Fibroblast of peridontal ligament (primary cell): Measurements from ENCODE around the gene MYO18A.

Source experiments
- DNase-seq: peaks from one replicate; pipeline ENCODE4 v3.0.0-alpha.2; 2010; ENCODE audit errors: extremely low read depth

MYO18A gene

DNA sequence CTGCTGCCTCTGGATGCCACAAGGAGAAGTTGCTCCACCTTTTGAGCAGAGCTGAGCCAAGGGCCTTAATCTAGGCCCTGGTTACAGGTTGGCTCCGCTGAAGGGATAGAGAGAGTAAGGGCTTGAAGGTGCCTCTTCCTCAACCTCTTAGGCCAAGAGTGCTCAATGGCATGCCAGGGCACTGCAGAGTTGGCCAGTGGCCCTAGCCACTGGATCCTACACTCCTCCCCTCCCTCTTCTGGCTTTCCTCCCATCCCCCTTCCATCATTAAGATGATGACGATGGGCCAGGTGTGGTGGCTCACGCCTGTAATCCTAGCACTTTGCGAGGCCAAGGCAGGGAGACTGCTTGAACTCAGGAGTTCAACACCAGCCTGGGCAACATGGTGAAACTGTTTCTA, 50.5 kb downstream of the MYO18A start:
- no peak for DNase-seq

DNA sequence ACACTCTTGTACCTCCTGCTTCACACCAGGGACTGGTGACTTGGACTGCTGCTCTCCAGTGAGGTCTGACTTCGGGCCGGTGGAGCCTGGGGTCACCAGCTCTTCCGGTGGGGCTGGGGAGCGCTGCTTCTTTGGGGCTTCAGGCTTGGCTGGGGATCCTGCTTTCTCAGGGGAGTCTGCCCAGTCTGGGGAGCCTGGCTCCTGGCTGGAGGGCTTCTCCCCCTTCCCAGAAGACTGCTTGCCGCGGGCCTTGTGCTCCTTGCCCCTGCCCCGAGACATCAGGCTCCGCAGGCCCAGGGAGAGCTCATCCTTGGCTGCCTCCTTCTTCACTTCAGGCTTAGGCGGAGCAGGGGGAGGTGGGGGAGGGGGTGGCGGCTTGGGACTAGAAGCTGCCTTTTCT, 52.4 kb downstream of the MYO18A start:
- DNase-seq, result no peak

DNA sequence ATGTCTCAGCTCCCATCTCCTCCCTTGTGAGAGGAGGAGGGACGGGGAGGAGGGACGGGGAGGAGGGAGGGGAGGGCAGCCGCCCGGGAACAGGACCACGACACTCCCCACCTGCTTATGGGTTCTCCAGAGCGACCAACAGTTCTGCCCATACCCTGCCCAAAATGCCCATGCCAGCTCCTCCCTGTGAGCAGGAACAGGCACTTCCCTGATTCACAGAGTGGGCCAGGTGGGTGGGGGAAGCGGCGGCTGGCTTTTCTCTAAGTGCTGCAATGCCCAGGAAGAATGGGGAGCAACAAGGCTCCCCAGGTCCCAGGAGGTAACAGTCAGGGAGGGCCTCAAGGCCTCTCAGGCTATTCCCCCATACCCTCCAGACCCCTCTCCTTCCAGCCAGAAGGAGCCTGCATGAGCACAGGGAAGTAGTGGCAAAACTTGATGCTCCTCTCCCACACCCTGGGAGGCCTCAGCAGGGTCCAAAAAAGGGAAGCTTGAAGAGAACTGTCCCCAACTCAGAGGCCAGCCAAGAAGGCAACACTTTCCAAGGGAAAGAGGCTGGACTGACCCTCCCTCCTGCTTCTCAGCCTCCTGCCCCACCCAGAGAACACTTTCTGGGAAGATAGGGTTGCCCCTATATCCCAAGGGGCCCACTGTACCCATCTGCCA, 53.8 kb downstream of the MYO18A start:
- DNase-seq, result no peak

DNA sequence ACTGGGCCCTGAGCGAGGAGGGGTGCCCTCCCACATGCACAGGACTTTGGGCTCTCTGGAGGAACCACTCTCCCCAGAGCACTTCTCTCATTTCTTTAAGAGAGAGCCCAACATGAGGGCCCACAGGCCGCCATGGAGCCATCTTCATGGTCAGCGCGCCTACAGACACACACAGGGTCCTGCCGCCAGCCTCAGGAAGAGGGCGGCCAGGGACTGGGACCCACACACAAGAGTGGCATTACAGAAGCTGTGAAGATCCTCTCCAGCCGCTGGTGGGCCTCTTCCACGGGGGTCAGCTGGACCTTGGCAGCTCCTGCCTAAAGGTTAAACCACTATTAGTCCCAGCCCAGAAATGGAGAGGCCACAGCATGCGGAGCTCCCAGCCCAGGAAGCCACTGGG, 54.5 kb downstream of the MYO18A start:
- DNase-seq, result no peak

DNA sequence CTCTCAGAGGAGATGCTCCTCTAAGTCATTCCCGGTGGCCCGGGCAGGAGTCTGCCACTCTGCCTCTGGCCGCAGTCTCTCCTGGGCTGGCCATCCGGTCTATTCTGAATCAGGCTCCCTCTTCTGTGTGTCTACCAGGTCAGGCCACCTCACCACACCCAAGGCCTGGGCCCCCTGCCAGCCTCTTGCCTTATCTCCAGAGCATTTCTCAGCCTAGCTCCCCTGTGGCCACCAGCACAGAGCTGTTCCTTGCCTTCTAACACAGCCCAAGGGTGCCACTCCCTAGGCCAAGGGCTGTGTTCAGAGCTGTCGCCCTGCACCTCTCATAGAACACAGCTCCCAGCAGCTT, 55.3 kb downstream of the MYO18A start:
- no peak for DNase-seq

DNA sequence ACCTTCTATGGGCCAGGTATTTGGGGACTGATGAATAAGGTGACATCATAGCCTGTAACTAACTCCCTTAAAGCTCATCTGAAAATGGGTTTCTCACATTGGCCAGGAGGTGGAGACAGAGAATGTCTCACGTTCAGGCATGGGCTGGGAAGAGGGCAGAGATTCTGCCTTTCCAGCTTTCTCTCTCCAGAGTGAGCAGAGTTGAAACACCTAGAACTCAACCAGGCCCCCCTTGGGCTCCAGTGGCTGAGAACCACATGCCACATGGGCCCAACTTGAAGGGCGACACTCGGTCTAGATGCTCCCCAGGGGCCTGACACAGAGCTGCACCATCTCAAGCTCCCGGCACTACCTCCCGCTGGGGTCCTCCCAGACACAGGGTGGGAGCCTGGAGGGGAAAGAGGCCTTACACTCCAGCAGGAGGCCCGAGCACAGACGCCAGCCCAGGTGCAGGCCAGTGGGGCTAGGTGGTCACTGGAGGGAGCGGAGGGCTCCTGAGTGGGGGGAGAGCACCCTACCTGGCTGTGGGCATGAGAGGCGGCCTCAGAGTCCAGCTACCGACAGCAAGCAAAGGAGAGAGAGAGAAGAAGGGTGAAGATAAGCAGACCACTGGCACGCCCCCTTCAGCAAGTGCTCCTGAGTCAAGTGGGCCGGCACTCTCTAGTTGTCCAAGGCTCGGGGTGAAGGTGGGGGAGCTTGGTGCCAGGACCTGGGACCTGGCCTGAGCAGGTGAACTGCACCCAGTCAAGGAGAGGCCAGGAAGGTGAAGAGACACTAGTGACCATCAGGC, 55.9 kb downstream of the MYO18A start:
- peak; percentile 85 for DNase-seq

DNA sequence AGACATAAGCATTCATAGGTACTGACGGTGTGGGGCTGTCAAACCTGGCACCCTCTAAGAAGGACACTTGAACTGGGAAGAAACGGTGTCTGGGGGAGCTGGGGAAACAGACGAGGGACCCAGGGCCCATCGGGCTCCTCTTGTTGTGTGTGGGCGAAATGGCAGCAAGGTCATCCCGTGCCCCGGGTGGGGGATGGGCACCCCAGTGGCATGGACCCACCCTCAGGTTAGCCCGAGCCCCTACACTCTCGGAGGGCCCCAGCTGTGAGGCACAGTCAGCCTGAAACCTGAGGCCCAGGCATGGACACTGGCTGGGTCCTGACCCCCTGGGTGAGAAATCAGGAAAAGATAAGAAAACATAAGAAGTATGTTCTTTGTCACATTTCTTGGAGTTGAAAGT, 57.1 kb downstream of the MYO18A start:
- DNase-seq, result no peak

DNA sequence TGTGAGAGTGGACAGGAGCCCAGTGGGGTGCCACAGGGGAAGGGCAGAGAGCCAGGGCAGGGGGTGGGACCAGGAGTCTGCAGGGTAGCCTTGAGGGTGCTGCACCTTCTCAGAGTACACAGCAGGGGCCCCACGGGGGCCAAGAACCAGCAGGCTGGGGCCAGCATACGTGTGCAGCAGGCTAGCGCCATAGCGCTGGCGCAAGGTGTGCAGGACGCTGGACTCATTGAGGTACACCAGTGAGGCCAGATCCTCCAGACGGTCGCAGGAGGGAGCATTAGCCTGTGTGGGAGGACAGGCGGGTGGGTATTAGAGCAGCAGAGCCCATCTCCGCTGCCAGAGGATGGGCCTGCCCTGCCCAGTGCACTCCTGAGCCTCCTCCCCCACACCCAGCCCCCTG, 58.8 kb downstream of the MYO18A start:
- DNase-seq, result no peak

DNA sequence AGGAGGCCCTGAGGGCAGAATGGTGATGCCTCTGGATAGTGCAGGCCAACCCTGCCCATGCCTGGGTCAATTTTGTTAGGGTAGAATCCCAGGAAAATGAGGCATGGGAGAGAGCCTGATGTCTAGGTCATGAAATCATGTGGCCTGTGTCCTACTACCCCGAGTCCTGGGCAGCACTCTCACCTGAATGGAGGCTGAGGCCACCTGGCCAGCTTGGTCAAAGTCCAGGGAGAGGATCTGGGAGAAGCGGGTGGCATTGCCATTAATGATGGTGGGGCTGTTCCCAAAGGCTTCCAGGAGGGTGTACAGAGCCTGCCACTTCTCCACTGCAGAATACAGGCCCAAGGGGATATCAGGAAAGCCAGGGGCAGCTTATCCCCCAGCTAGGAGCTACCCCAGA, 59.8 kb downstream of the MYO18A start:
- no peak for DNase-seq

DNA sequence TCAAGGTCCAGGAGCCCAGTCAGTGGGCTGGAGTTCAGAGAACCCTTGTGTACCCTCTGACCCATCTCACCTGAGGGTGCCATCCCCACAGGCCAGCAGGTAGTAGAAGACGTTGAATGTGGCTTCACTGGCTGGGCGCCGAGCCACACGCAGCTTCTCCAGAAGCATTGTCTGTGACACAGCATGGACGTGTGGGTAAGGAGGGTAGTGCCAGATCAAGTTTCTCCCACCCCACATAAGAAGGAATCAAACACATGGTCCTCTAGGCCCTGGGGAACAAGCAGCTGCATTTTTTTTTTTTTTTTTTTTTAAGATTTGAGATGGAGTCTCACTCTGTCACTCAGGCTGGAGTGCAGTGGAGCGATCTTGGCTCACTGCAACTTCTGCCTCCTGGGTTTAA, 60.9 kb downstream of the MYO18A start:
- no peak for DNase-seq

DNA sequence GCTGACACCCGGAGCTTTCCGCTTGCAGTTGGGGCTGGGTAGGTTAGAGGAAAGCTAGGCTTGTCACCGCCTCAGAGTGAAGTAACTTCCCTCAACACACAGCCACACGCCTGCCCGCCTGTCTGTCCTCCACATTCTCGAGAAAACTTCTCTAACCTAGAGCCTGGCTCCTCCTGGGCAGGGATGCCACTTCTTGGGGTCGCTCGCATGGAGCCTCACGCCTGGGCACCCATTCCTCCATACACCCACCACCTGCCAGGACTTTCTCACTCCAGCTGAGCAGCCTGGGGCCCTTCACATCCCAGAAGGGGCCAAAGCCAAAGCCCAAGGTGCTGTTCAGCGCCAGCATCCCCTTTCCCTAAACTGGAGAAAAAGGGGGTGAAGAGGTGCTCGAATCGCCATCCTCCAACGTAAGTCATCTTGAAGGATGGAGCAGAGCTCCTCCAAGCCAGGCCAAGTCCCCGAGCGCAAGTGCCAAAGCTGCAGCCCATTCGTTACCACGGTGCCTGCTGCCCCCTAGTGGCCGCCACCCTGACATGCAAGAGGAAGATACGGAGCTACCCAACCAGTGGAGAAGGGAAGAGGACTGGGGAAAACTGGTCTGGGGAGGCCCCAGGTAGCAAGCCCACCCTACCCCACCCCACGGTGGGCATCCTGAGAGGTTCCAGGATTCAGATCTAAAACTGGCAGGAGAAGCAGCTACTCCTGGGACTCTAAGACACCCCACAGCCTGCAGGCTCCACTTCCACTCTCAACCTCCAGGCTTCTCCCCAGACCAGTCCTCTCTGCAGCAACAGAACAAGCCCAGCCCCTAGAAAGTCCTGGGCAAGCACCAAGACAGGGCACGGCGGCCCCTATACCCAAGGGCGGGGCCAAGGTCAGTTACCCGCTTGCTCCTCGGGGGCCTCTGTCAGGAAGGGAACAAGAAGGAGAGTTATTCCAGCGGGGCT, 63.1 kb downstream of the MYO18A start:
- DNase-seq, result peak; percentile 59

DNA sequence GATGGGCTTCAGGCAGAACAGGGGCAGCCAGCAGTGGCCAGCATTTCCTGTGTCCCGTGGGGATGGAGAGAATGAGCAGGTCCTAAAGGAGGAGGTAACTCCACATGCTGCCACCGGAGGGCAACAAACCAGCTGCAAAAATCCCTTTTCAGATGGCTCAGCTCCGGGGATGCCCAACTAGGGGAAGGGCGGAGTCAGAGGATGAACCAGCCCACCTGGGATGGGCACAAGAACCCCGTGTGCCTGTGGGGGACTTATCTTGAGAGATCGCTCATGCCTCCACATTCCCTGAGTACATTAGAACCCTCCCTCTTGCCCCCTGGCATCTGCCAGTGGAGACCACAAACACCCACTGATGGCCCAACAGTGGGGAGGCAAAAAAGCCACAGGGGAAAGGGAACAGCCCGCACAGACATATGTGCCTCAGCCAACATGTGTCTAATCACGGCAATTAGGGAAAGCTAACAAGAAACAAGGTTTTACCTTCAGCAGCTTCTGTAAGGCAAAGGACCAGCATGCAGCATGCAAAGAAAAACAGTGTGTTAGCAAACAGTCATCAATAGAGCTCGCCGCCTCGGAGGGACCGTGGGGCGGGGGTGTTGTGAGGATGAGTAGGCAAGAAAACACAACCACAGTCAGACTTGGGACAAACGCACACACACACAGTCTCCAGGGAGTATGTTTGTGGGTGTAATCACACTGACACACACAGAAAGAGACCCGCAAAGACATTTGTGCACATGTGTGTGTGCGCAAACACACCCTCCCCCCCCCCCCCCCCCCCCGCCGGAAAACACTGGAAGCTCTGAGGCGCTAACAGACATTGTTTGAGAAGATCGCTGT, 64.0 kb downstream of the MYO18A start:
- DNase-seq, result peak; percentile 55

DNA sequence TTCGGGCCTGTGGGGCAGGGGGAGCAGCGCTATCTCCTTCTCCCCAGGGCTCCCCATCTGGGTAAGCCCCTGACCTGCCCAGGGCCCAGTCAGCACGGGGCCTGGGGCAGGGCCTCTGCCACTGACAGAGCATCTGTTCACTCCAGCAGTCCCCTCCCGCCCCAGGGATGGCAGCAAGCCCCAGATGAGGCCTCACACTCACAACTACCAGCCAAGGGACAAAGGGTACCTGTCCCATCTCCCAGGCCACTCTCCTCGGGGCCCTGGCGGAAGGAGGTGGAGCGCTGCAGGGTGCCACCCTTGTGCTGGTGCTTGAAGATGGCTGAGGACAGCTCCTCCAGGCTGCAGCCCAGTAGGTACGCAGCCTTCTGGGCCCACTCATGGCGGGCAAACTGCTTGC, 64.8 kb downstream of the MYO18A start:
- DNase-seq, result no peak

DNA sequence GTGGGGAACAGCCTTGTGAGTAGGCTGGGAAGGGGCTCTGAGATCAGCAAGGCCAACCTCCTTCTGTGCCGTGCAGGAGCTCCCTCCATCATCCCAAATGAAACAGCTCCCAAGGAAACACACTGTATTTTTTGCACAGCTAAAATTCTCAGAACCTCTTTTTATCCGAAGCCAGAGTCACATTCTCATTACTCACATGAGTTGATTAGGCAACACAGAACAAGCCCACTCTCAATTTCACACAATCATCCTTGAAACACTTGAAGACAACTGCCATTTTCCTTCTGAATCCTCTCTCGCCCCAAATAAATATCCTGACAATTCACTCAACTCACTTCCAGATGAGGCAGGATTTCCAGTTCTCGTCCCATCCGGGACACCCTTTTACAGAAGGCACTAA, 66.1 kb downstream of the MYO18A start:
- DNase-seq, result no peak

DNA sequence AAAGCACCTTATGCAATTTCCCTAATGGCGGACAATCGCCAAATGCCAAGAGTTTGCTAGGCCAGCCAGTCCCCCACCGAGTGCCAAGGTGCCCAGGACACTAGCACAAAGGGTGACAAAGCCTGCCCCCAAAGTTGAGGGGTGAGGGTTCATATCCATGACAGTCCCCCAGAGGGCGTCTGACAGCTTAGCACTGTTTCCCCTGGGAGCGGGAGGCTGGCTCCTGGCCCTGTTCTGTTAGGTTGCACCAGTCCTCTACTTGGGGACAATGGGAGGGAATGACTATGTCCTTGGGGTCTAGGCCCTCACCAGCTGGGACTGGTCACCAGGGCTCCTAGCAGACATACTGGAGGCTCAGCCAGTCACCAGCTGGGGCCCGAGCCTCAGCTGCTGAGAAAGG, 66.9 kb downstream of the MYO18A start:
- no peak for DNase-seq

DNA sequence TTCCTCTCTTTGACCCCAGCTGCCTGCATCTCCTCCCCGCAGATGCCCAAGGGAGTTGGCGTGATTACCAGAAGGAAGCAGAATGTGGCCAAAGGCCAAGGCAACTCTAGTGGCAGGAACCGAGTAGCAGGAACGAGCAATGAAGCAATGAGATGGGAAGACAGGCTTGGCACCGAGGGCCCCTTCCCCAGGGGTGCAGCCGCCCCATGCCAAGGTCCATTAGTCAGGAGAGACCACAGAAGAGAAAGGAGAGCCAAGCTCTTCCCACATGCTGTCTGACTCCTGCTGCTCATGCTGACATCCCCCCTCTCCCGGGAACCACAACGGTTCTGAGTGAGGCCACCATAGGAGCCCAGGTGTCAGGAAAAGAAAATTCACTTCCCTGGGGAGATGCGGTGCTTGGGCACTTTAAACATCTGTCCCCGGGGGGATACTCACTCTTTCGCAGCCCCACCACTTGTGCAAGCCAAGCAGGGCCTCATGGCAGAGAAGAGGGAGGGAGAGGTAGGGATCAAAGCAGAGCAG, 67.4 kb downstream of the MYO18A start:
- DNase-seq, result peak; percentile 92

DNA sequence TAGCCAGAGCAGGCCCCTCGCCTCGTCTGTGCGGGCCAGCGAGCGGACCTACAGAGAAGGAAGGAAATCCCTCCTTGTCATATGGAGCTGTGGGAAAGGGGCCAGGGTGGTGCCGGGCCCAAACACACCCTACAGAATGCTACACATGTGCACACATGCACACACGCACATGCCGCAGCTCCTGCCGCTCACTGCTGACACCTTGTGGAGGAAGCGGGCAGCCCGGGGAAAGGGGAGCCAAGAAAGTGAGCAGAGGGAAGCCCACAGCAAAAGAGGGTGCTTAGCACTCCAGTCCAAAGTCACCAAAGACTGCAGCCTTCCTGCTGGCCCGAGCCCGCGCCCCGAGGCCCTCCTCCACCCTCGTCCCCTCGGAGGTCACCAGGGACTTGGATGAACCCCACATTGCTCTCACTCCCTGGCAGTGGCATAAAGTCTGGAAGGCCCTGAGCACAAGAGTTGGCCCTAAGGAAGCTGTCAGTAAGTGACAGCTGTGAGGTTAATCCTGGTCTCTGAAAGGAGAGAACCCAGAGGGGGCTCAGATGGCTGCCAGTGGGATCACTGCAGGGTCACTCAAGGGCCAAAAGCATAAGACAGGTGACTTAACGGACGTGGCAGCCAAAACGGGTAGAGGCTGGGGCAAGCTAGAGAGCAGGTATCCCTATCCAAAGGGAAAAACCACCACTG, 68.2 kb downstream of the MYO18A start:
- peak; percentile 64 for DNase-seq

DNA sequence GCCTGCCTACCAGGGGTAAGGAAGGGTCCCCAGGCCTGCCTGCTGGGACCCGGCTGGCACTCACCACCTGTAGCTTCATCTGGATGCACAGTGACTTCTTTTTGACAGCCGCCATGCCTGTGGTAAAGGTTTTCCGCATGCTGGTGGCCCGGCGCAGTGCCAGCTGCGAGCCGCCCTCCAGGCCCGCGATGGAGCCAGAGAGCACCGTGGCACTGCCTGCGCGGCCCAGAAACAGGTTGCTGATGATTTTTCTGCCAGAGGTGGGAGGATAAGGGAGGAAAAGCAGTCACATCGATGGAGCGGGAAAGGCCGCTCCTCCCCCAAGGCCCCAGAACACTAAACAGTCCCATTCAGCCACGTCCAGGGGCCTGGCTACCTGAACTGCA, 69.8 kb downstream of the MYO18A start:
- no peak for DNase-seq

DNA sequence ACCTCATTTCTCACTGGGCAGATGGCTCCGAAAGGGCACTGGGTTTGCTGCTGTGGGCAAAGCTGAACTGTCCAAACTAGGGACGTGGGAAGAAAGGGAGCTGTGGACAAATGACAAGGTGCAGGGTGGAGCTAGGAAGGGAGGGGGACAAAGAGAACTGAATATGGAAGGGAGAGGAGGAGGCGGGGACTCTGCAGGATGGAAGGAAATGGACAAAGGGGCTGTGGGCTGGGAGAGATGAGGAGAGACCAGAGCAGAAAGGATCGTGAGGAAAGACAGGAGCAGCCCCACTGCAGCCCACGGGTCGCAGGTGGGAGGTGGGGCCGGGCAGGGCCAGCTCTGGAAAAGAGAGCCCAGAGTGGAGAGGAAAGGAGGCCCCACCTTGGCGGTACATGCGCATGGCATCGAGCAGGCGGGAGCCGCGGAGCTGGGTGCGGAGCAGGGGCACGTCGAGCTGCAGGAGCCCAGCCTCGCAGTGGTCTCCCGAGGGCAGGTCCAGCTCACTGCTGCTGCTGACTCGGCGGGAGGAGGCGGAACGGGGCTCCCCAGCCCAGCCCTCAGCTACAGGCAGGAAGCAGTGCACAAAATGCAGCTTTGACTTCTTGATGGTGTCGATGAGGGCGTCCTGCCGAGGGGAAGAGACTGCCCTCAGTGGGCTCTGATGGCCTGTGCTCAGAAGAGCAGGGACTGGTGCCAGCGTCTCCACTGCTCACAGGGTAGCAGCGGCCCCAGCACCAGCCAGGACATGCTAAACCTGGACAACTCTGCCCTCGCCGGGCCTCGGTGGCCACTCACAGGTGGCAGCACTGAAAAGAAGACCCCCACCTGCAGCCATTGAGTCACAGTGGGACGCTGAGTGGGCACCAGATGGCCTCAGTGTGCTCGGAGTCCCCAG, 70.5 kb downstream of the MYO18A start:
- DNase-seq, result no peak
